H1 (cell line): ENCODE data around the gene ARHGEF11. TPM values are rescaled to one million over a fixed set of nuclear protein-coding genes. Genes with fewer than 3 reads are reported as not detected.

Experiments
- ATF3 ChIP-seq: IDR thresholded peaks from 2 replicates; pipeline ENCODE4 v1.6.1; 2011; ENCODE audit warnings: low read depth, mild to moderate bottlenecking, low read length; ENCODE audit not compliant: insufficient read depth
- BRCA1 ChIP-seq: IDR thresholded peaks from 2 replicates; pipeline ENCODE4 v1.6.1; 2012; ENCODE audit warnings: low read depth, low read length, improper control_type of control experiment
- RXRA ChIP-seq: IDR thresholded peaks from 2 replicates; pipeline ENCODE4 v1.6.1; 2011; ENCODE audit warnings: low read depth, mild to moderate bottlenecking, low read length, moderate library complexity; ENCODE audit not compliant: insufficient read depth
- SAP30 ChIP-seq: fragments of 300-600 bp; sonication (generic); IDR thresholded peaks from 2 replicates; pipeline ENCODE4 v1.7.1; 2012; ENCODE audit warnings: low read length, moderate library complexity, mild to moderate bottlenecking, inconsistent platforms; ENCODE audit not compliant: insufficient read depth, insufficient replicate concordance
- polyA plus RNA-seq, 7 experiments: library from polyadenylated mRNA; depleted of rRNA in 3 of 7; stranded (reverse) in 5 of 7; unstranded in 2 of 7; fragments of >200 nt in 5 of 7; fragments of 200-250 nt in 2 of 7; gene quantifications; 1 replicate in 5 of 7; 2 replicates in 1 of 7; 4 replicates in 1 of 7; pipeline versions ENCODE4 v1.2.1 to v1.2.3, GENCODE V29; 2011 to 2013; ENCODE audit warnings: missing spikeins in 2 of 7, mixed read lengths in 2 of 7
- total RNA-seq: library from RNA; stranded (reverse); fragmentation: NEBNext Ultra II Directional; extraction: Animal tissue kit (Norgen Biotek cat#: 25700); gene quantifications from 2 replicates; pipeline ENCODE4 v1.2.1, GENCODE V29; 2021

The ARHGEF11 gene
- total and polyA plus RNA-seq, 2 of the 8 experiments (the other 6 are each of a cell fraction or from before 2014, with no cell fraction given), result 19.9 to 33.1 TPM

- TF ChIP-seq ATF3 (no peak), BRCA1 (no peak), SAP30 (no peak), RXRA (no peak)
Measured at GRCh38 chr1:157091186-157091585, 45.6 kb upstream of the ARHGEF11 start (continued).
